ENCODE data around the gene ZNF330.
A peak's percentile ranks its signal among the peaks of the same experiment; 100 is the strongest.

Gene ZNF330

GRCh38 chr4:141238186-141238585, 17.5 kb downstream of the ZNF330 start:
- DNase-seq, result peak; percentile 77

- no peak for DNase-seq
Observed at GRCh38 chr4:141240259-141240658, 19.6 kb downstream of the ZNF330 start.

GRCh38 chr4:141240671-141241070, 20.0 kb downstream of the ZNF330 start:
- no peak for DNase-seq

- peak; percentile 61 for DNase-seq
Observed at GRCh38 chr4:141241986-141242385, 21.3 kb downstream of the ZNF330 start.

GRCh38 chr4:141244419-141244818, 23.7 kb downstream of the ZNF330 start:
- no peak for DNase-seq

GRCh38 chr4:141246243-141246642, 25.5 kb downstream of the ZNF330 start:
- peak; percentile 91 for DNase-seq

- DNase-seq, result peak; percentile 43
Observed at GRCh38 chr4:141246683-141247429, 26.2 kb downstream of the ZNF330 start.

GRCh38 chr4:141247430-141247780, 26.7 kb downstream of the ZNF330 start:
- no peak for DNase-seq

GRCh38 chr4:141248029-141248428, 27.3 kb downstream of the ZNF330 start:
- peak; percentile 45 for DNase-seq

- no peak for DNase-seq
Observed at GRCh38 chr4:141248486-141248885, 27.8 kb downstream of the ZNF330 start.

- DNase-seq, result no peak
Observed at GRCh38 chr4:141254326-141254725, 33.6 kb downstream of the ZNF330 start.

GRCh38 chr4:141255016-141255415, 34.3 kb downstream of the ZNF330 start:
- no peak for DNase-seq

- DNase-seq, result no peak
Observed at GRCh38 chr4:141258558-141258957, 37.9 kb downstream of the ZNF330 start.

- DNase-seq, result peak; percentile 92
Observed at GRCh38 chr4:141275834-141276233, 55.1 kb downstream of the ZNF330 start.

GRCh38 chr4:141283152-141283551, 62.5 kb downstream of the ZNF330 start:
- no peak for DNase-seq

- DNase-seq, result no peak
Observed at GRCh38 chr4:141283563-141283962, 62.9 kb downstream of the ZNF330 start.

Measured in fibroblast of upper back skin (primary cell).